Measurements from ENCODE around the gene CSNK1A1.

- TF ChIP-seq CTCF (IDR thresholded peaks at IDR 0.05) (no peak), POLR2AphosphoS5 (IDR thresholded peaks at IDR 0.05; ENCODE audit: low read depth, low read length) (no peak), SIN3A (IDR thresholded peaks at IDR 0.05; ENCODE audit: borderline replicate concordance, insufficient read depth, low read depth, low read length) (no peak)
Observed at GRCh38 chr5:149581192-149581861, 30.1 kb upstream of the CSNK1A1 start, which contains the start of gene ARHGEF37.

Data from Panc1 (cell line).